Stimulated activated CD4-positive, alpha-beta T cell treated with anti-CD3 and anti-CD28 coated beads, Interleukin-1b, Interleukin-23, amount 100 ng/mL, for 4 hours (primary cell): ENCODE results near the gene VPS26A.
"Not testable (repeated sequence)": the region's sequence is repeated elsewhere in the genome, so short reads cannot be mapped to it uniquely, and the experiment has no call there.

ENCODE experiments used
- DNase-seq, 2 donors: peaks; one replicate each; pipeline ENCODE4 v3.0.0-alpha.2; 2020; ENCODE audit warnings: low read depth in 2 of 2

Gene VPS26A

DNA sequence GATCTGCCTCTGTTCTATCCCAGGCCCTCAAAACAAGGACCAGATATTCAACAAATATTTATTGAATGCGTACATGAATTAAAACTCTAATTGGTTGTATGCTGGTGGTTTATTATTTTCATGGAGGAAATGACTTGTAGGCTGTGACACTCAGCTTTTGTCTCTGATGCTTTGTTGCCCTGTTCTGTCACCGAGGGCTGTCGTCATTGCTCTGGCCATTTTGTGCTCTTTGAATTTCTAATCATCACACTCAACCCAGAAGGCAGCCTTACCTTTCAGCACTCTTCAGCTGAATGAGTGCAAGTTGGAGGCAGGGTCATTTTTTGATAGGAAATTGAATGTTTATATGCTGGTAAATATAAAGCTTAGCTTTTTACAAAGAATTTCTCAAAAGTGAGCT is 21.5 kb upstream of the VPS26A start:
- no peak for DNase-seq

DNA sequence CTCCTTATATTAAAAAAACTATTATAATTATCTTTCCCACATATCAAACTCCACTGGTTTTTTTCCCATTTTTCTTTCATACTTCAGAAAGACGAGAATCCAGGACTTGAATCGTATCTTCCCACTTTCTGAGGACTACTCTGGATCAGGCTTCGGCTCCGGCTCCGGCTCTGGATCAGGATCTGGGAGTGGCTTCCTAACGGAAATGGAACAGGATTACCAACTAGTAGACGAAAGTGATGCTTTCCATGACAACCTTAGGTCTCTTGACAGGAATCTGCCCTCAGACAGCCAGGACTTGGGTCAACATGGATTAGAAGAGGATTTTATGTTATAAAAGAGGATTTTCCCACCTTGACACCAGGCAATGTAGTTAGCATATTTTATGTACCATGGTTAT is 20.2 kb upstream of the VPS26A start:
- DNase-seq: no peak

DNA sequence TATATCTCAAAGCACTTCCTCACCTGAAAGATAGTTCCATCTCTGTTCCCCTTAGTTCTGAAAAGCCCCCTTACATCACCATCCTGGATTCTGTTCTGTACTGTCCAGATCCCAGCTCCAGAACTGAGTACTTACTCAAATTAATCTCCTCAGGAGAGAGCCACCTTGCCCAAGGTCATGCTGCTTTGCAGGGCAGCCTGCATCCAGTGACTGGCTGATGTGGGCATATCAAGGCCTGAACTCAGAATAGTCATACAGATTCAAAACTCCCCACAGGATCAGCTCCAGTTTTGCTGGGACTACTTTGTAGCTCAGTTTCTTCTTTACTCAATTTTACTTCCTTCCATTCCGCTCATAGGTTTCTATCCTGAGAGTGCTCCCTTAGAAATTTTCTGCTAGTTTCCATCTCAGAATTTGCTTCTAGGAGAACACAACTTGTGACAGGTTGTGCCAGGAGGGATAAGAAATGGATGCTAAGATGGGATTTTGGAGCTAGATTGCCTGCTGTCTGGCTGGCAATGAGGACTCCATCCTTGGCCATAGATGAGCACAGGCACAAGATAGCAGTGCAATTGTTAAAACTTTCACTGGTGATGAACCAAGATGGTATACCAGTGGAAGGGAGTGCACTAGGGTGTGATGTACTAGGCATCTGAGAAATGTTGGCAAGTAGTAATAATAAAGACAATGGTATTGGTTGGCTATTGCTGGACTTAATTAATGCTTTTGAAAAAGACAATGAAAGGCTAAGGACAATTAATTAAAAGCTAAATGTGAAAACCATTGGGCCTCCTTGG is 18.8 kb upstream of the VPS26A start:
- no peak for DNase-seq

- no peak for DNase-seq
Observed at GRCh38 chr10:69107176-69107490, 16.8 kb upstream of the VPS26A start.

DNA sequence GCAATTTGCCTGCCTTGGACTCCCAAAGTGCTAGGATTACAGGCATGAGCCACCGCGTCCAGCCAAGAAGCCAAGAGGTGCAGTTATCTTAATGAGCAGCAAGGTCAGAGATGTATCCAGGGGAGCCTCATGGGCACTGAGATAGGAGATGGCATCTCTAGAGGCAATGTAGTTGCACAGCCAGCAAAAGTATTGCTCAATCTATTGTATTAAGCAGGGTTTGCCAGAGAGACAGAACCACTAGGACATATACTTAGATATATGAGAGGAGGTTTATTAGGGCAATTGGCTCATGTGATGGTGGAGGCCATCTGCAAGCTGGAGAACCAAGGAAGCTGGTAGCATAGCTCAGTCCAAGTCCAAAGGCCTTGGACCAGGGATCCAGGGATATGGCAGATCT is 16.3 kb upstream of the VPS26A start:
- DNase-seq: no peak

GRCh38 chr10:69119896-69120295 is 4.1 kb upstream of the VPS26A start:
- DNase-seq: no peak

GRCh38 chr10:69123306-69123746 is 652 bp upstream of the VPS26A start:
- DNase-seq: no peak

GRCh38 chr10:69124563-69125268 is 738 bp downstream of the VPS26A start:
- DNase-seq: peak; percentile 9 to 16

- DNase-seq: no peak
Observed at GRCh38 chr10:69125554-69125953, 1.6 kb downstream of the VPS26A start.

GRCh38 chr10:69130251-69130650 is 6.3 kb downstream of the VPS26A start:
- no peak for DNase-seq

GRCh38 chr10:69139961-69140360 is 16.0 kb downstream of the VPS26A start:
- no peak for DNase-seq

DNA sequence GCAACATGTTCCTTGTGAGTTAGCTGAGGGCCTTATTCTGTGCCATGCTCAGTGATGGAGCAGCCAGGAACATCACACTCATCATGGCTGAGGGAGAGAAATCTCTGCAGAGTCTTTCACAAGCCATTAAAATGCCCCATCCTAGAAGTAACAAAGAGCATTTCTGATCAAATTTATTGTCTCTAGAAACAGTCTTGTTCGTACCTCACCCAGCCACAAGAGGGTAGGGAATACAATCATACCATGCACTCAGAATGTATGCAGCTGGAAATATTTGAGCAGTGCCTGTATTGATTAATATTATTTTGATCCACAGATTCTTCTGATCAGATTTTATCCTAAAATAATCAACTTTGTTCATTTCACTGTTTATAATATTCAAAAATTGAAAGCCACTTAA is 17.3 kb downstream of the VPS26A start:
- no peak for DNase-seq

GRCh38 chr10:69142074-69142473 is 18.1 kb downstream of the VPS26A start:
- not testable (repeated sequence) for DNase-seq

- DNase-seq: no peak
Observed at GRCh38 chr10:69142983-69143382, 19.0 kb downstream of the VPS26A start.

- no peak for DNase-seq
Observed at GRCh38 chr10:69145329-69145728, 21.4 kb downstream of the VPS26A start.

- DNase-seq: no peak
Observed at GRCh38 chr10:69145864-69146263, 21.9 kb downstream of the VPS26A start.

GRCh38 chr10:69146759-69147158 is 22.8 kb downstream of the VPS26A start:
- DNase-seq: no peak

DNA sequence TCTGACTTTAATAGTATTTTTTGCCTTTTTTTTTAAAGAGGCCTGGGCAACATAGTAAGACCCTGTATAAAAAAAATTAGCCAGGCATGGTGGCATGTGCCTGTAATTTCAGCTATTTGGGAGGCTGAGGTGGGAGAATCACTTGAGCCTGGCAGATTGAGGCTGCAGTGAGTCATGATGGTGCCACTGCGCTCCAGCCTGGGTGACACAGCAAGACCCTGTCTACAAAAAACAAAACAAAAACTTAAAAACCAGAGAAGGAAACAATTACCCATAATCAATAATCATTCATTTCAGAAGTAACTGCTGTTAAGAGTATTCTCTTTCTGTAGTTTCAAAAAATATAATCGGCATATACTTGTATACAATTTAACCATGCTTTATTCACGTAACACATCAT is 28.0 kb downstream of the VPS26A start:
- DNase-seq: no peak

- DNase-seq: no peak
Observed at GRCh38 chr10:69153227-69153626, 29.2 kb downstream of the VPS26A start.

- no peak for DNase-seq
Observed at GRCh38 chr10:69160809-69161241, 36.8 kb downstream of the VPS26A start.

- DNase-seq: no peak
Observed at GRCh38 chr10:69168493-69168892, 44.5 kb downstream of the VPS26A start.

DNA sequence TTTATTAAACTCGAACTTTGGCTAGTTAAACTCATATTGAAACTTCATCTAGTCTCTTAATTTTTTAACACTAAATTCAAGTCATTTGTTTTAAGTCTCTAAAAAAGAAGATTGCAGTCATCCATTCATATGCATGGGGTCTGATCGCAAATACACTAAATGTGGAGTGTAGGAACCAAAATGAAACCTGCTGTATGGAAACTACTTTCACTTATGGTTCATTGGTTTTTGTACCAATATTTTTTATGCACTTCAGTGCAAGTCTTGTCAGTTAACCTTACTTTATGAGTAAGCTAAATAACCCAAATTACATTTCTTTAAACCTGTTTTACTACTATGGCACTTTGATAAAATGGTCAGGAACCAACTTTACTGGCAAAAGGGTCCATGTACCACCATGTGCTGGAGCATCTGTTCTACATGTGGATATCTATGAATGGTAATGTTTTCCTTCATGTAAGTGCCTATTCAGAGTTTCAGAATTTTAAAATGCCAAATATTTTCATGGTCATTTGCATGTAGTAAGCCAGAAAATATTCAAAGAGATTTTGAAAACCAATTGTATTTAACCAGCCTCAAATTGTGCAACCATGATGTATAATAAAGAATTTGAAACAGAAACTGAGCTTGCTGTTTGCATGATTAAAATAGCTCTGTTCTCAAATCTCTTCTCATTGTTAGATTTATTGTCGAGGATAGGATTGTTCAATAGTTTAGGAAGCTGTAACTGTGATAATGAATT is 48.4 kb downstream of the VPS26A start:
- no peak for DNase-seq

DNA sequence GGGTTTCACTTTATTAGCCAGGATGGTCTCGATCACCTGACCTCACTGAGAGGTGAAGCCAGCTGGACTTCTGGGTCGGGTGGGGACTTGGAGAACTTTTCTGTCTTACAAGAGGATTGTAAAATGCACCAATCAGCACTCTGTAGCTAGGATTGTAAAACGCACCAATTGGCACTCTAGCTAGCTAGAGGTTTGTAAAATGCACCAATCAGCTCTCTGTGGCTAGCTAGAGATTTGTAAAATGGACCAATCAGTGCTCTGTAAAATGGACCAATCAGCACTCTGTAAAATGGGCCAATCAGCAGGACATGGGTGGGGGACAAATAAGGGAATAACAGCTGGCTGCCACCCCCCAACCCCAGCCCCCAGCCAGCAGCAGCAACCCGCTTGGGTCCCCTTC is 51.3 kb downstream of the VPS26A start:
- DNase-seq: not testable (repeated sequence)
